Measurements from ENCODE around the gene ACADVL.

The ACADVL gene

GRCh38 chr17:7196651-7197401 lies 22.9 kb upstream of the ACADVL start:
- no peak for DNase-seq (ENCODE audit: low read depth in 1 of 2, low spot score in 1 of 2)
- TF ChIP-seq JUND (IDR thresholded peaks at IDR 0.05; ENCODE audit: low read depth) = no peak
- in situ Hi-C loops (cut with HindIII; ENCODE audit: low pct_unique_long_range_greater_than_20kb, low sequenced_read_pairs) = no loop called here

- no peak for DNase-seq (ENCODE audit: low read depth in 1 of 2, low spot score in 1 of 2)
- in situ Hi-C loops (cut with HindIII; ENCODE audit: low pct_unique_long_range_greater_than_20kb, low sequenced_read_pairs) = no loop called here
- no peak for TF ChIP-seq JUND (IDR thresholded peaks at IDR 0.05; ENCODE audit: low read depth)
Observed at GRCh38 chr17:7203391-7203790, 16.3 kb upstream of the ACADVL start.

- DNase-seq (ENCODE audit: low read depth in 1 of 2, low spot score in 1 of 2) = no peak
- in situ Hi-C loops (cut with HindIII; ENCODE audit: low pct_unique_long_range_greater_than_20kb, low sequenced_read_pairs) = no loop called here
- TF ChIP-seq JUND (IDR thresholded peaks at IDR 0.05; ENCODE audit: low read depth) = no peak
Observed at GRCh38 chr17:7204336-7204735, 15.4 kb upstream of the ACADVL start.

GRCh38 chr17:7204828-7205461 lies 14.8 kb upstream of the ACADVL start:
- no peak for DNase-seq (ENCODE audit: low read depth in 1 of 2, low spot score in 1 of 2)
- TF ChIP-seq JUND (IDR thresholded peaks at IDR 0.05; ENCODE audit: low read depth) = no peak
- in situ Hi-C loops (cut with HindIII; ENCODE audit: low pct_unique_long_range_greater_than_20kb, low sequenced_read_pairs) = no loop called here

GRCh38 chr17:7205561-7205960 lies 14.2 kb upstream of the ACADVL start:
- TF ChIP-seq JUND (IDR thresholded peaks at IDR 0.05; ENCODE audit: low read depth) = no peak
- in situ Hi-C loops (cut with HindIII; ENCODE audit: low pct_unique_long_range_greater_than_20kb, low sequenced_read_pairs) = no loop called here
- no peak for DNase-seq (ENCODE audit: low read depth in 1 of 2, low spot score in 1 of 2)

GRCh38 chr17:7207120-7208001 lies 12.4 kb upstream of the ACADVL start:
- in situ Hi-C loops (cut with HindIII; ENCODE audit: low pct_unique_long_range_greater_than_20kb, low sequenced_read_pairs) = no loop called here
- no peak for DNase-seq (ENCODE audit: low read depth in 1 of 2, low spot score in 1 of 2)
- no peak for TF ChIP-seq JUND (IDR thresholded peaks at IDR 0.05; ENCODE audit: low read depth)

GRCh38 chr17:7208027-7208571 lies 11.6 kb upstream of the ACADVL start:
- no peak for TF ChIP-seq JUND (IDR thresholded peaks at IDR 0.05; ENCODE audit: low read depth)
- in situ Hi-C loops (cut with HindIII; ENCODE audit: low pct_unique_long_range_greater_than_20kb, low sequenced_read_pairs) = no loop called here
- no peak for DNase-seq (ENCODE audit: low read depth in 1 of 2, low spot score in 1 of 2)

GRCh38 chr17:7208754-7209460 lies 10.8 kb upstream of the ACADVL start:
- no peak for TF ChIP-seq JUND (IDR thresholded peaks at IDR 0.05; ENCODE audit: low read depth)

GRCh38 chr17:7211491-7212273 lies 8.1 kb upstream of the ACADVL start:
- no peak for TF ChIP-seq JUND (IDR thresholded peaks at IDR 0.05; ENCODE audit: low read depth)
- in situ Hi-C loops (cut with HindIII; ENCODE audit: low pct_unique_long_range_greater_than_20kb, low sequenced_read_pairs) = no loop called here
- DNase-seq (ENCODE audit: low read depth in 1 of 2, low spot score in 1 of 2) = no peak

More at GRCh38 chr17:7208754-7209460, 10.8 kb upstream of the ACADVL start:
- in situ Hi-C loops (cut with HindIII; ENCODE audit: low pct_unique_long_range_greater_than_20kb, low sequenced_read_pairs) = no loop called here
- DNase-seq (ENCODE audit: low read depth in 1 of 2, low spot score in 1 of 2) = no peak

- in situ Hi-C loops (cut with HindIII; ENCODE audit: low pct_unique_long_range_greater_than_20kb, low sequenced_read_pairs) = no loop called here
- DNase-seq (ENCODE audit: low read depth in 1 of 2, low spot score in 1 of 2) = peak; percentile 39 to 84
- TF ChIP-seq JUND (IDR thresholded peaks at IDR 0.05; ENCODE audit: low read depth) = no peak
Observed at GRCh38 chr17:7213895-7214299, 5.8 kb upstream of the ACADVL start.
